Skeletal muscle cell (primary cell): ENCODE results near the gene LMAN2.

Experiments
- DNase-seq: peaks from one replicate; pipeline ENCODE4 v3.0.0-alpha.2; 2010; ENCODE audit warnings: low read depth
- H3K4me3 ChIP-seq: 2 replicates; pipeline ENCODE4 v1.5.1; 2011; ENCODE audit warnings: low read depth, mild to moderate bottlenecking, control low read depth, low read length, moderate library complexity

Gene LMAN2

DNA sequence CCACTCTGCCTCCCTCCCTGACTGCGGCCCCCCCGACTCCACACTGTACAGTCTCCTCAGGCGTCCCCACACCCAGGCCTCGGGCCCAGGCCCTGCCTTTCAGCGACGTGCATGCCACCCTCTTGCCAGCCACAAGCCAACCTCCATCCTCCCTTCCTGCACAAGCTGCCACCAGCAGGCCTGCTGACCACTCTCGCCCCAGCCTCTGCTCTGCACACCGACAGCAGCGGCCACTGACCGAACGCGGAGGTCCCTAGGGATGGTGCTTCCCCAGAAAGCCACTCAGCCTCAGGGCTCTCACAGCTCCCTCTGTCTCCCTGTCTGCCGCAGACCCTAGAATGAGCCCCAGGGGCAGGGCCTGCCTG is 18.6 kb downstream of the LMAN2 start:
- DNase-seq = no peak
- H3K4me3 ChIP-seq = no peak overlapping the region

GRCh38 chr5:177332031-177332895 is 19.2 kb downstream of the LMAN2 start:
- no peak for DNase-seq
- no peak overlapping the region for H3K4me3 ChIP-seq

GRCh38 chr5:177330991-177331842 is 20.3 kb downstream of the LMAN2 start:
- no peak overlapping the region for H3K4me3 ChIP-seq

GRCh38 chr5:177329883-177330282 is 21.6 kb downstream of the LMAN2 start:
- no peak overlapping the region for H3K4me3 ChIP-seq

More at GRCh38 chr5:177330991-177331842, 20.3 kb downstream of the LMAN2 start:
- no peak for DNase-seq

GRCh38 chr5:177328545-177329231 is 22.8 kb downstream of the LMAN2 start:
- no peak for DNase-seq
- no peak overlapping the region for H3K4me3 ChIP-seq

More at GRCh38 chr5:177329883-177330282, 21.6 kb downstream of the LMAN2 start:
- no peak for DNase-seq

GRCh38 chr5:177327539-177328522 is 23.6 kb downstream of the LMAN2 start:
- no peak overlapping the region for H3K4me3 ChIP-seq
- peak; percentile 20 for DNase-seq

DNA sequence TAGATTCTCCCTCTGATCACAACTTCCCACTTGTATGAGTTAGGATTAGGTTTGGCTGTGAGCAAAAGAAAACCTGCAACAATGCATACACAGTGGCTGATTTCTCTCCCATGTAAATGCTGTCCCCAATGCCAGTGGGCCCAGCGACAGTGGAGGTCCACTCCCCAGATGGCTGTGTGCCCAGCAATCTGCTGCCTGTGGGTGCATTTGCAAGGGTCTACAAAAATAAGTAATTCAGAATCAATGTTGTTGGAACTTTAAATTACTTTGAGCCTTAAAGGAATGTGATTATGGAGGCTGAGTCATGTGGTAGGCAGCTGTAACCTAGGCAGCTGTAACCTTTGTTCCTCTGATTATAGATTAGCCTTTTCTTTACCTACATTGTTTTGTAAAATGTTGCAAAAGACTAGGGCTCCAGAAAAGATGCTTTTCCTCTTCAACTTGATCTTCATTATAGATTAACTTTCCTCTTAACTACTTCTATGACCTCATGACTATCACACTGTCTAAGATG is 25.5 kb downstream of the LMAN2 start:
- no peak for DNase-seq
- no peak overlapping the region for H3K4me3 ChIP-seq

DNA sequence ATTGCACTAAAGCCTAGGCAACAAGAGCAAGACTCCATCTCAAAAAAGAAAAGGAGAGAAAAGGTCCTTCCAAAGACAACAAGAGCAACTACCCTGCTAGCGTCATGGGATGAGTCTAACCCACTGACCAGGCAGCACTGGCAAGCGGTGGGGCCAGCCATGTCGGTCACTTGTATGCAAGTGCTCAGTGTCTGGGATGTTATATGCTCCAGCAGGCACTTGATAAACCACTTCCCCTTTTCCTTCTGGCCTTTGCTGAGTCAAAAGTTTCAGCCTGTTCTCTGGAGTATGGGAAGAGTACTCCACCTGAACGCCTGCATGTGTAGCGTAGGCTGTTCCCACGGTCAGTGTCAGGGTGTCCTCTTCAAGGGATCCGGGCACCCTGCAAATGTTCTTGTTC is 30.6 kb downstream of the LMAN2 start:
- no peak overlapping the region for H3K4me3 ChIP-seq
- DNase-seq = no peak

- no peak for DNase-seq
- no peak overlapping the region for H3K4me3 ChIP-seq
These were observed 31.4 kb downstream of the LMAN2 start for GRCh38 chr5:177319913-177320588.

DNA sequence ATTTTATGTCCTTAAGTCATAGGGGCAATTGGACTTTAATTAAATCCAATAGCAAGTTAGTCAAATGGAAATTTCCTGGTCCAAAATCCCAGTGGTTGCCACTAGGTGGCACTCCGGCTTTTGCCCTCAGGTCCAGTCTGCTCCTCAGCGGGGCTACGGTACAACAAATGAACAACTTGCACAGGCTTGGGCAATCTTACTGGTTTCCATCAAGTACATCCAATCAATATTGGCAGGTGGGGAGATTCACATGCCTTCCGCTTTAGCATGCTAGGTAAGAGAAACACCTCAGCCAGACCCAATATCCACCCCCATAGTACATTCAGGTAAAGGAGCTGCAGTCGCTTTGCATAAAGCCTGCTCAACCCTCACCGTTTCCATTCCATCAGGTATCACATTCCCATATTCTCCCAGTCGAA is 33.5 kb downstream of the LMAN2 start:
- peak; percentile 30 for DNase-seq
- no peak overlapping the region for H3K4me3 ChIP-seq

GRCh38 chr5:177316005-177316404 is 35.5 kb downstream of the LMAN2 start:
- no peak for DNase-seq
- no peak overlapping the region for H3K4me3 ChIP-seq

DNA sequence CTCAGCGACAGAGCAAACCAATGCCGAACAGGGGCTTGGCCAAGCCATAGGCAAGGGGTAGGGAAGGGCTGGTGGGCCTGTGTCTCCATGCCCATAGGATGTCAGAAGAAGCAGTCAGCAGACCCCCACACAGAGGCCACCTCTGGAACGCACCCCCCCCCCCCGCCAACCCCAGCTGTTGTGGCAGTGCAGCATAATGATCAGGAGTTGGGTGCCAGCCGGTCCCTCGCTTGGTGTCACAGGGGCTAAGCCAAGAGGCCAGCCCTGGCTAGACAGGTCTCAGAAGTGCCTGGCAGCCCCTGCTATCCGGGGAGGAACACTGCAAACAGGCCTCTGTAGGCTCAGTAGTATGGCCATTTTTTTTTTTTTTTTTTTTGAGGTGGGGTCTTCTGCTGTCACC is 36.1 kb downstream of the LMAN2 start:
- H3K4me3 ChIP-seq = no peak overlapping the region
- DNase-seq = no peak

- no peak for DNase-seq
- no peak overlapping the region for H3K4me3 ChIP-seq
These were observed 36.8 kb downstream of the LMAN2 start for GRCh38 chr5:177314376-177315342.

GRCh38 chr5:177313561-177314259 is 37.8 kb downstream of the LMAN2 start:
- no peak for DNase-seq
- no peak overlapping the region for H3K4me3 ChIP-seq

DNA sequence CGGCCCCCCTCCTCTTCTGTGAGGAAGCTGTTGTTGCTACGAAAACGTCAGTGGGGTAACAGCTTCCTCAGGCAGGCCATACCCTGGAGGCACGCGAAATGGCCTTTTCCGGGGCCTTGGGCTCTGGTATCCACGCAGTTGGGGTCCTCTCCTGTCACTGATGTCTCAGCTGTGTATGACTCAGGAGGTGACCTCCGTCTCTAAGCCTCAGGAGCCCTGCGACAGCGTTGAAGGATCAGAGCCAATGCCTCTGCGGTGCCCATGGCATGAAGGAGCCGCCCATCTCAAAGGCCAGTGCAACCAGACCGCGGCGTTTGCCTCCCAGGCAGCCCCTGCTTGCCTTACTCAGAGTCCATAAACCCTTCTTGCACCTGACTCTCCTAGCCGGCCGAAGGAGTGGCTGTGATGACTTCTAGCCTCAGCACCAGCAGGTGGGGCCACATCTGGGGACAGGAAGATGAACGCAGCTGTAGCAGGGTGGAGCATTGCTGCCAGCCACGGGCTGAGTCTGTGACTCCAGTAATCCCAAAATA is 38.8 kb downstream of the LMAN2 start:
- peak overlapping the region; percentile 33 for H3K4me3 ChIP-seq
- DNase-seq = no peak
